H9 (cell line): ENCODE results near the gene CDH26. TPM values are rescaled to one million over a fixed set of nuclear protein-coding genes. Genes with fewer than 3 reads are reported as not detected.

Source experiments
- DNase-seq: peaks from one replicate; pipeline ENCODE4 v3.0.0-alpha.2; 2017
- H2AFZ ChIP-seq: one replicate; pipeline ENCODE4 v1.6.1; 2013; ENCODE audit warnings: mild to moderate bottlenecking, low read length, control low read depth, moderate library complexity
- H2AK5ac ChIP-seq: 2 replicates; pipeline ENCODE4 v1.6.1; 2013; ENCODE audit warnings: low read length, control low read depth, mixed read lengths; ENCODE audit not compliant: insufficient read length
- H2BK120ac ChIP-seq: one replicate; pipeline ENCODE4 v1.6.1; 2013; ENCODE audit warnings: low read depth, mild to moderate bottlenecking, low read length, control low read depth, inconsistent platforms; ENCODE audit not compliant: poor library complexity, severe bottlenecking
- H2BK12ac ChIP-seq: 2 replicates; pipeline ENCODE4 v1.6.1; 2013; ENCODE audit warnings: low read length, control low read depth, mixed read lengths, low read depth; ENCODE audit not compliant: insufficient read length
- H2BK15ac ChIP-seq: 2 replicates; pipeline ENCODE4 v1.6.1; 2013; ENCODE audit warnings: low read depth, low read length, control low read depth
- H2BK20ac ChIP-seq: one replicate; pipeline ENCODE4 v1.6.1; 2013; ENCODE audit warnings: low read depth, mild to moderate bottlenecking, low read length, control low read depth, inconsistent platforms; ENCODE audit not compliant: poor library complexity, severe bottlenecking
- H2BK5ac ChIP-seq: 2 replicates; pipeline ENCODE4 v1.6.1; 2013; ENCODE audit warnings: low read length, control low read depth, mixed read lengths; ENCODE audit not compliant: insufficient read length
- H3K14ac ChIP-seq: 2 replicates; pipeline ENCODE4 v1.6.1; 2013; ENCODE audit warnings: low read length, control low read depth; ENCODE audit not compliant: insufficient read depth
- H3K18ac ChIP-seq: 2 replicates; pipeline ENCODE4 v1.6.1; 2013; ENCODE audit warnings: low read depth, mild to moderate bottlenecking, mixed read lengths, low read length, control low read depth; ENCODE audit not compliant: insufficient read length
- H3K23ac ChIP-seq: 2 replicates; pipeline ENCODE4 v1.6.1; 2013; ENCODE audit warnings: low read length, control low read depth, mixed read lengths, low read depth; ENCODE audit not compliant: insufficient read length
- H3K23me2 ChIP-seq: 2 replicates; pipeline ENCODE4 v1.6.1; 2013; ENCODE audit warnings: low read depth, mild to moderate bottlenecking, mixed read lengths, low read length, control low read depth; ENCODE audit not compliant: insufficient read length, poor library complexity, severe bottlenecking
- H3K27ac ChIP-seq: 2 replicates; pipeline ENCODE4 v1.5.1; 2013; ENCODE audit warnings: low read length, control low read depth, mixed read lengths, low read depth; ENCODE audit not compliant: insufficient read length
- H3K27me3 ChIP-seq: 2 replicates; pipeline ENCODE4 v1.6.1; 2013; ENCODE audit warnings: low read length, control low read depth, inconsistent platforms; ENCODE audit not compliant: insufficient read depth
- H3K4ac ChIP-seq: 2 replicates; pipeline ENCODE4 v1.6.1; 2013; ENCODE audit warnings: low read depth, mild to moderate bottlenecking, control low read depth, inconsistent platforms, low read length, moderate library complexity
- H3K4me1 ChIP-seq: 2 replicates; pipeline ENCODE4 v1.6.1; 2013; ENCODE audit warnings: low read length, control low read depth, inconsistent platforms; ENCODE audit not compliant: insufficient read depth
- H3K4me2 ChIP-seq: 2 replicates; pipeline ENCODE4 v1.6.1; 2013; ENCODE audit warnings: low read length, control low read depth, mixed read lengths; ENCODE audit not compliant: insufficient read length, insufficient read depth
- H3K56ac ChIP-seq: 2 replicates; pipeline ENCODE4 v1.6.1; 2013; ENCODE audit warnings: low read depth, mild to moderate bottlenecking, mixed read lengths, low read length, control low read depth; ENCODE audit not compliant: insufficient read length
- H3K79me1 ChIP-seq: 2 replicates; pipeline ENCODE4 v1.6.1; 2013; ENCODE audit warnings: low read depth, mild to moderate bottlenecking, moderate library complexity, low read length, control low read depth, inconsistent platforms; ENCODE audit not compliant: insufficient read depth, poor library complexity, severe bottlenecking
- H3K79me2 ChIP-seq: 2 replicates; pipeline ENCODE4 v1.6.1; 2013; ENCODE audit warnings: low read length, control low read depth, inconsistent platforms; ENCODE audit not compliant: insufficient read depth
- H3K9ac ChIP-seq: 2 replicates; pipeline ENCODE4 v1.6.1; 2013; ENCODE audit warnings: low read length, control low read depth, mixed read lengths; ENCODE audit not compliant: insufficient read length; ENCODE audit errors: extremely low read depth
- H3K9me3 ChIP-seq: one replicate; pipeline ENCODE4 v1.6.1; 2013; ENCODE audit warnings: low read depth, low read length, inconsistent platforms; ENCODE audit not compliant: control insufficient read depth
- H3T11ph ChIP-seq: one replicate; pipeline ENCODE4 v1.6.1; 2013; ENCODE audit warnings: mild to moderate bottlenecking, low read length, control low read depth, inconsistent platforms
- H4K20me1 ChIP-seq: one replicate; pipeline ENCODE4 v1.6.1; 2013; ENCODE audit not compliant: control insufficient read depth, insufficient read length, insufficient read depth
- H4K5ac ChIP-seq: 2 replicates; pipeline ENCODE4 v1.6.1; 2013; ENCODE audit warnings: low read depth, mild to moderate bottlenecking, mixed read lengths, low read length, control low read depth; ENCODE audit not compliant: insufficient read length
- H4K8ac ChIP-seq: replicated peaks from 2 replicates; pipeline ENCODE4 v1.6.1; 2013; ENCODE audit warnings: low read length, control low read depth, mixed read lengths, low read depth; ENCODE audit not compliant: insufficient read length
- H4K91ac ChIP-seq: 2 replicates; pipeline ENCODE4 v1.6.1; 2013; ENCODE audit warnings: low read depth, mild to moderate bottlenecking, moderate library complexity, mixed read lengths, low read length, control low read depth; ENCODE audit not compliant: insufficient read length
- H3K27ac Mint-ChIP-seq, 3 experiments: 2 replicates in 2 of 3; 3 replicates in 1 of 3; pipeline ENCODE4 v1.8.0; 2020 to 2021; ENCODE audit warnings: mixed read lengths in 3 of 3, mild to moderate bottlenecking in 1 of 3, moderate library complexity in 1 of 3
- H3K27me3 Mint-ChIP-seq: 2 replicates; pipeline ENCODE4 v1.8.0; 2021; ENCODE audit warnings: low read depth, mild to moderate bottlenecking, moderate library complexity, mixed read lengths
- H3K36me3 Mint-ChIP-seq, 3 experiments: 2 replicates in 2 of 3; 3 replicates in 1 of 3; pipeline ENCODE4 v1.8.0; 2020 to 2021; ENCODE audit warnings: low read depth in 3 of 3, mixed read lengths in 3 of 3; ENCODE audit not compliant: insufficient read depth in 1 of 3
- H3K4me1 Mint-ChIP-seq, 2 experiments: 2 replicates each; pipeline ENCODE4 v1.8.0; 2020; ENCODE audit warnings: mixed read lengths in 2 of 2
- H3K4me3 Mint-ChIP-seq, 2 experiments: 2 replicates in 1 of 2; 3 replicates in 1 of 2; pipeline ENCODE4 v1.8.0; 2020 to 2021; ENCODE audit warnings: mild to moderate bottlenecking in 2 of 2, mixed read lengths in 2 of 2, moderate library complexity in 1 of 2
- H3K9me3 Mint-ChIP-seq, 2 experiments: 2 replicates in 1 of 2; 3 replicates in 1 of 2; pipeline ENCODE4 v1.8.0; 2020; ENCODE audit warnings: mild to moderate bottlenecking in 2 of 2, mixed read lengths in 2 of 2, moderate library complexity in 1 of 2
- CTCF ChIP-seq: fragments of 200-600 bp; sonication (generic); conservative IDR thresholded peaks from 3 replicates; pipeline ENCODE4 v1.8.0; 2021; ENCODE audit warnings: antibody characterized with exemption, mild to moderate bottlenecking
- WGBS: extraction: QIAGEN DNeasy Blood & Tissue Kit; methylation state at CpG from one replicate; pipeline ENCODE4 v1.1.7; 2013; ENCODE audit warnings: missing lambda C conversion rate, low lambda C conversion rate, mixed read lengths; ENCODE audit not compliant: insufficient read length; ENCODE audit errors: extremely low coverage; 5-methylcytosine and 5-hydroxymethylcytosine counted together
- total RNA-seq: library from RNA; stranded (reverse); gene quantifications from 2 replicates; pipeline ENCODE4 v1.2.1, GENCODE V29; 2021

CDH26 gene
- total RNA-seq, 1 experiment from 2014 or later: 0.79 TPM

DNA sequence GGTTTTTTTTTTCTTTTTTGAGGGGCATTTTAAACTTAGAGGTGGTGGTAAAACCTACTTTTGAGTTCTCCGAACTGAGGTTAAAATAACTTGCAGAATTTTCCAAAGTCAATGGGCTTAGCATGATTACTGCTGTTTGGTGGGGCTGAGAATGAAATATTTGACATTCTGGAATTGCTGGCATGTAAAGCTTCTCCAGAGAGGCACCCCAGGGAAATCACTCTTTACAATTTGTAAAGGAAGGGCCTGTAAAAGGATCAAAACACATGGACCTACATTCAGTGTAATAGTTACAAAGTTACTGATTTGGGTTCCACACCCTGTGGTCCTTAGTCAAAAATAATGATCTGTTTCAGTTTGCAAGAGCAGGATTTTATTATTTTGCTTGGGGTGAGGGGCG is 12.5 kb upstream of the CDH26 start:
- no peak overlapping the region for H3K56ac ChIP-seq
- no peak overlapping the region for H2BK20ac ChIP-seq
- no peak overlapping the region for H4K8ac ChIP-seq
- H3K79me2 ChIP-seq: no peaks in the 10 kb centered on the region
- H3K18ac ChIP-seq: no peak overlapping the region
- H3K4me2 ChIP-seq: peak overlapping the region; percentile 21
- H2AK5ac ChIP-seq: no peak overlapping the region
- no peaks in the 10 kb centered on the region for H4K20me1 ChIP-seq
- no peak overlapping the region for H3K9ac ChIP-seq
- H3K14ac ChIP-seq: no peak overlapping the region
- H2AFZ ChIP-seq: no peak overlapping the region
- no peak overlapping the region for H4K91ac ChIP-seq
- H2BK120ac ChIP-seq: no peak overlapping the region
- no peak overlapping the region for H3K4me3 Mint-ChIP-seq
- no peak overlapping the region for H3K4ac ChIP-seq
- H3K4me1 ChIP-seq: no peaks in the 10 kb centered on the region
- H2BK5ac ChIP-seq: no peak overlapping the region
- H3K9me3 ChIP-seq: no peaks in the 10 kb centered on the region
- H2BK15ac ChIP-seq: no peak overlapping the region
- no peak for DNase-seq
- H3T11ph ChIP-seq: no peak overlapping the region
- no peaks in the 10 kb centered on the region for H3K23me2 ChIP-seq
- no peaks in the 10 kb centered on the region for H3K79me1 ChIP-seq
- WGBS: no CpG with 5 or more reads among the region's 2 CpGs
- H4K5ac ChIP-seq: no peak overlapping the region
- no peaks in the 10 kb centered on the region for H3K27me3 ChIP-seq
- no peak overlapping the region for H3K23ac ChIP-seq
- no peak overlapping the region for H2BK12ac ChIP-seq
- H3K27me3 Mint-ChIP-seq: no peaks in the 10 kb centered on the region
- peak overlapping the region; percentile 9 to 75 (median 14); a peak in 4 of 7 replicates for H3K27ac Mint-ChIP-seq
- H3K27ac ChIP-seq: no peak overlapping the region
- peaks cover 19 to 23% of the 10 kb centered on the region in 2 experiments for H3K4me1 Mint-ChIP-seq
- no peaks in the 10 kb centered on the region; a peak in 1 of 5 replicates for H3K9me3 Mint-ChIP-seq
- TF ChIP-seq CTCF: no peak
- peaks cover 8 to 20% (median 19%) of the 10 kb centered on the region in 3 experiments; a peak in 6 of 7 replicates for H3K36me3 Mint-ChIP-seq
